GM12891 (cell line): ENCODE measurements around the gene DHRS13.

Experiments used
- PAX5 ChIP-seq: IDR thresholded peaks from 2 replicates; pipeline ENCODE4 v1.6.1; 2011; ENCODE audit warnings: low read length, moderate library complexity, mild to moderate bottlenecking; ENCODE audit not compliant: insufficient read depth, severe bottlenecking
- POLR2A ChIP-seq: IDR thresholded peaks from 2 replicates; pipeline ENCODE4 v1.6.1; 2011; ENCODE audit warnings: low read depth, low read length, control low read depth
- POLR2AphosphoS5 ChIP-seq: IDR thresholded peaks from 2 replicates; pipeline ENCODE4 v1.6.1; 2011; ENCODE audit warnings: low read depth, low read length, control low read depth
- POU2F2 ChIP-seq: IDR thresholded peaks from 2 replicates; pipeline ENCODE4 v1.6.1; 2011; ENCODE audit warnings: low read depth, mild to moderate bottlenecking, control low read depth, low read length, moderate library complexity
- SPI1 ChIP-seq: IDR thresholded peaks from 2 replicates; pipeline ENCODE4 v1.6.1; 2011; ENCODE audit warnings: low read depth, low read length, control low read depth
- TAF1 ChIP-seq: IDR thresholded peaks from 2 replicates; pipeline ENCODE4 v1.6.1; 2011; ENCODE audit warnings: low read depth, low read length, control low read depth

GRCh38 chr17:28912281-28912937, 9.5 kb upstream of the DHRS13 start:
- TF ChIP-seq POLR2A (no peak), POLR2AphosphoS5 (no peak), POU2F2 (no peak), TAF1 (no peak), PAX5 (no peak), SPI1 (no peak)
